Cardiac muscle cell (in vitro differentiated cells and primary cell): Measurements from ENCODE around the gene DHRS7. TPM values are rescaled to one million over a fixed set of nuclear protein-coding genes. Genes with fewer than 3 reads are reported as not detected.

Experiments used
- DNase-seq, 2 donors: peaks; one replicate each; pipeline versions ENCODE4 v3.0.0 to v3.0.0-alpha.2; 2010 to 2017; ENCODE audit warnings: low read depth in 1 of 2, low spot score in 1 of 2
- H3K27ac ChIP-seq: fragments of 200-600 bp; sonication (generic); 2 replicates; pipeline ENCODE4 v1.5.1; 2016
- H3K27me3 ChIP-seq: fragments of 200-600 bp; sonication (generic); 2 replicates; pipeline ENCODE4 v1.6.0; 2016; ENCODE audit warnings: control low read depth
- H3K36me3 ChIP-seq: fragments of 200-600 bp; sonication (generic); 2 replicates; pipeline ENCODE4 v1.5.1; 2016; ENCODE audit warnings: control low read depth
- H3K4me1 ChIP-seq: fragments of 200-600 bp; sonication (generic); 2 replicates; pipeline ENCODE4 v1.8.1; 2017; ENCODE audit warnings: low read depth, mild to moderate bottlenecking, mixed run types
- H3K4me3 ChIP-seq: fragments of 200-600 bp; sonication (generic); 2 replicates; pipeline ENCODE4 v1.5.1; 2016; ENCODE audit warnings: mild to moderate bottlenecking
- H3K9me3 ChIP-seq: fragments of 200-600 bp; sonication (generic); 2 replicates; pipeline ENCODE4 v1.5.1; 2017; ENCODE audit warnings: low read depth, mild to moderate bottlenecking, control low read depth
- CTCF ChIP-seq: IDR thresholded peaks from 2 replicates; pipeline ENCODE4 v1.5.1; 2012; ENCODE audit warnings: low read depth, mild to moderate bottlenecking, low read length
- polyA plus RNA-seq: library from polyadenylated mRNA; unstranded; fragments of >200 nt; fragmentation: Nextera tagmentation; extraction: Ambion mirVana; gene quantifications from 2 replicates; pipeline ENCODE4 v1.2.1, GENCODE V29; 2016
- total RNA-seq: library from RNA; depleted of rRNA; stranded (reverse); fragments of >200 nt; gene quantifications from 2 replicates; pipeline ENCODE4 v1.2.3, GENCODE V29; 2016

DHRS7 gene
- total and polyA plus RNA-seq, 2 experiments from 2014 or later: 24.1 to 36.4 TPM

- no peak for TF ChIP-seq CTCF
These were observed 39.1 kb upstream of the DHRS7 start for GRCh38 chr14:60204104-60204842.

GRCh38 chr14:60199321-60199720 lies 34.1 kb upstream of the DHRS7 start:
- Histone ChIP-seq H3K9me3 (no peaks in the 10 kb centered on the region), H3K4me3 (no peak overlapping the region), H3K27ac (no peak overlapping the region), H3K4me1 (peaks cover 4% of the 10 kb centered on the region), H3K36me3 (no peaks in the 10 kb centered on the region), H3K27me3 (no peaks in the 10 kb centered on the region)
- no peak for TF ChIP-seq CTCF
- DNase-seq: no peak

More at GRCh38 chr14:60204104-60204842, 39.1 kb upstream of the DHRS7 start:
- Histone ChIP-seq H3K27me3 (no peaks in the 10 kb centered on the region), H3K9me3 (no peaks in the 10 kb centered on the region), H3K4me3 (no peak overlapping the region), H3K4me1 (peaks cover 12% of the 10 kb centered on the region), H3K36me3 (no peaks in the 10 kb centered on the region), H3K27ac (peak overlapping the region; percentile 20)
- no peak for DNase-seq

- no peak for TF ChIP-seq CTCF
- H3K27ac ChIP-seq: no peak overlapping the region
- H3K27me3 ChIP-seq: no peaks in the 10 kb centered on the region
- H3K36me3 ChIP-seq: no peaks in the 10 kb centered on the region
- no peak for DNase-seq
- no peak overlapping the region for H3K4me3 ChIP-seq
- no peaks in the 10 kb centered on the region for H3K4me1 ChIP-seq
- H3K9me3 ChIP-seq: no peaks in the 10 kb centered on the region
These were observed 32.6 kb upstream of the DHRS7 start for GRCh38 chr14:60197629-60198303.

GRCh38 chr14:60196291-60196690 lies 31.1 kb upstream of the DHRS7 start:
- Histone ChIP-seq H3K27ac (no peak overlapping the region), H3K4me1 (no peaks in the 10 kb centered on the region), H3K4me3 (no peak overlapping the region), H3K9me3 (no peaks in the 10 kb centered on the region), H3K27me3 (no peaks in the 10 kb centered on the region), H3K36me3 (no peaks in the 10 kb centered on the region)
- DNase-seq: no peak
- TF ChIP-seq CTCF: no peak

- no peak for TF ChIP-seq CTCF
- no peak for DNase-seq
These were observed 30.1 kb upstream of the DHRS7 start for GRCh38 chr14:60195179-60195810.

More at GRCh38 chr14:60195179-60195810, 30.1 kb upstream of the DHRS7 start:
- no peaks in the 10 kb centered on the region for H3K4me1 ChIP-seq
- H3K36me3 ChIP-seq: no peaks in the 10 kb centered on the region
- H3K9me3 ChIP-seq: no peaks in the 10 kb centered on the region
- H3K27me3 ChIP-seq: no peaks in the 10 kb centered on the region
- no peak overlapping the region for H3K4me3 ChIP-seq
- H3K27ac ChIP-seq: no peak overlapping the region
